Adrenal gland (tissue), 5 donors: ENCODE data around the gene ADSL.

Experiments
- CTCF ChIP-seq, 6 experiments: fragments of 450-650 bp in 4 of 6; fragments of 200-600 bp in 2 of 6; sonication (generic) in 1 of 6; IDR thresholded peaks; 1 replicate in 5 of 6; 2 replicates in 1 of 6; pipeline versions ENCODE4 v1.5.1 to v1.8.0; 2016 to 2021; ENCODE audit warnings: antibody characterized with exemption in 6 of 6, mild to moderate bottlenecking in 2 of 6, moderate library complexity in 1 of 6
- POLR2A ChIP-seq, 2 donors: fragments of 450-650 bp; IDR thresholded peaks; one replicate each; pipeline ENCODE4 v1.6.1; 2017; ENCODE audit warnings: antibody characterized with exemption in 2 of 2, mild to moderate bottlenecking in 2 of 2, moderate library complexity in 1 of 2
- donor health status: DM: no; HTN: no; CAD: no.

- TF ChIP-seq CTCF (IDR thresholded peaks at IDR 0.05) (no peak), POLR2A (IDR thresholded peaks at IDR 0.05) (no peak)
Measured at GRCh38 chr22:40403141-40403540, 56.8 kb downstream of the ADSL start.
